ENCODE data around the gene TLR4. TPM values are rescaled to one million over a fixed set of nuclear protein-coding genes. Genes with fewer than 3 reads are reported as not detected.

TLR4 gene
- total and polyA plus RNA-seq, 2 of the 4 experiments (the other 2 are of a cell fraction): under 0.01 TPM; not detected in 1

DNA sequence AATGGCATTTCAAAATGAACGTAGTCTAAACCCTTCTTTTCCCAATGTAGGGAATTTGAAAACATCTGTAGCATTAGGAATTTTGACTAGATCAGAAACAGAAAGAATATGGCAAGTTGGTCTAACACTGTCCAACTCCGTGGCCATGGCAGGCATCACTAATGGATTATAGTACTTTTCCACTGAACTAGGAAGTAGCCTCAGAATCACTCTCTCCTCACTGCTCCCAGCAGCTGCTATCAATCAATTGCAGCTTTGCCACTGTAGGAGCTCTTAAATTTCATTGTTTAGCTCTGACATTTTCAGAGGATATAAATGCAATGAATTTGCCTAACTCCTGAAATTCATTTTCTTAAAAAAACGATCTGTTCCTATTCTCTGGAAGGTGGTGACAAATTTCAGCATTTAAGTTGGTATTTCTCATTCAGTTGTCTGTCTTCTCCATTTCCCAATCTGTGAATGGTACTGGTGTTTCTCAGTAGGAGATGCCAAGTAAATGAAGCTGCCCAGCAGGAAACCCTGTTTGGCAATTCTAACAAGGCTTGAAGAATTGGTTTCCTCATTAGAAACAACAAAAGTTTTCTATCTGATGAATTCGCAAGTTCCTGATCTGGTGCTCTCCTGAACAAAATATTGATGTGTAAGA is 64.7 kb downstream of the TLR4 start:
- BruUV-seq (replicated peaks): no TSS peak
- ATAC-seq (ENCODE audit: low read depth): no peak
- ChIA-PET CTCF (no interaction called here), POLR2A (ENCODE audit: unreplicated experiment) (no interaction called here)
- Histone ChIP-seq H4K5ac (ENCODE audit: low read depth, low read length) (no peak overlapping the region), H3K4ac (ENCODE audit: low read depth, low read length) (no peak overlapping the region), H3K36me3 (ENCODE audit: control insufficient read depth, insufficient read depth, low read length) (no peaks in the 10 kb centered on the region), H3K4me3 (ENCODE audit: insufficient read depth, low read depth, low read length) (no peak overlapping the region), H3K9me3 (ENCODE audit: control insufficient read depth, insufficient read depth, low read length) (peaks cover 7% of the 10 kb centered on the region), H3K79me1 (ENCODE audit: low read depth in 1 of 2, low read length in 2 of 2) (no peaks in the 10 kb centered on the region), H3K4me1 (ENCODE audit: control insufficient read depth, insufficient read depth, low read length) (no peaks in the 10 kb centered on the region), H3K18ac (ENCODE audit: low read depth, low read length) (no peak overlapping the region), H2BK120ac (ENCODE audit: low read depth, low read length) (no peak overlapping the region), H2BK5ac (ENCODE audit: low read depth, low read length, poor library complexity, severe bottlenecking) (no peak overlapping the region), H3K9me1 (ENCODE audit: insufficient read depth, low read length) (no peaks in the 10 kb centered on the region), H2BK15ac (ENCODE audit: low read depth, low read length) (no peak overlapping the region), H2BK20ac (ENCODE audit: low read depth, low read length) (no peak overlapping the region), H2AFZ (replicated peaks; ENCODE audit: low read length, poor library complexity) (no peak overlapping the region), H3K56ac (ENCODE audit: extremely low read depth, insufficient read depth, low read length) (no peak overlapping the region), H4K91ac (ENCODE audit: insufficient read depth, low read depth, low read length) (no peak overlapping the region), H2AK5ac (ENCODE audit: low read depth, low read length) (no peak overlapping the region), H4K20me1 (ENCODE audit: insufficient read depth, low read length) (no peaks in the 10 kb centered on the region), H3K27me3 (ENCODE audit: control insufficient read depth, insufficient read depth, low read length) (no peaks in the 10 kb centered on the region), H3K23ac (ENCODE audit: low read depth, low read length) (no peak overlapping the region), H3K14ac (replicated peaks; ENCODE audit: low read depth, low read length) (no peak overlapping the region), H2AK9ac (replicated peaks; ENCODE audit: low read depth, low read length, poor library complexity) (no peak overlapping the region), H3K27ac (ENCODE audit: insufficient read depth, low read length) (no peak overlapping the region), H3K9ac (ENCODE audit: low read depth, low read length) (no peak overlapping the region), H4K8ac (ENCODE audit: low read depth in 2 of 2, low read length in 2 of 2) (no peak overlapping the region), H3K4me2 (ENCODE audit: low read depth, low read length) (no peak overlapping the region)
- TF ChIP-seq, protein P1, sequence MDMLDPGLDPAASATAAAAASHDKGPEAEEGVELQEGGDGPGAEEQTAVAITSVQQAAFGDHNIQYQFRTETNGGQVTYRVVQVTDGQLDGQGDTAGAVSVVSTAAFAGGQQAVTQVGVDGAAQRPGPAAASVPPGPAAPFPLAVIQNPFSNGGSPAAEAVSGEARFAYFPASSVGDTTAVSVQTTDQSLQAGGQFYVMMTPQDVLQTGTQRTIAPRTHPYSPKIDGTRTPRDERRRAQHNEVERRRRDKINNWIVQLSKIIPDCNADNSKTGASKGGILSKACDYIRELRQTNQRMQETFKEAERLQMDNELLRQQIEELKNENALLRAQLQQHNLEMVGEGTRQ (IDR thresholded peaks at IDR 0.05; ENCODE audit: low read depth, low read length): no peak
- TF ChIP-seq POLR2A (IDR thresholded peaks at IDR 0.05; ENCODE audit: low read depth, low read length): no peak
- no peak for TF ChIP-seq SMC3 (IDR thresholded peaks at IDR 0.05; ENCODE audit: low read depth, low read length)
- TF ChIP-seq, protein P2, sequence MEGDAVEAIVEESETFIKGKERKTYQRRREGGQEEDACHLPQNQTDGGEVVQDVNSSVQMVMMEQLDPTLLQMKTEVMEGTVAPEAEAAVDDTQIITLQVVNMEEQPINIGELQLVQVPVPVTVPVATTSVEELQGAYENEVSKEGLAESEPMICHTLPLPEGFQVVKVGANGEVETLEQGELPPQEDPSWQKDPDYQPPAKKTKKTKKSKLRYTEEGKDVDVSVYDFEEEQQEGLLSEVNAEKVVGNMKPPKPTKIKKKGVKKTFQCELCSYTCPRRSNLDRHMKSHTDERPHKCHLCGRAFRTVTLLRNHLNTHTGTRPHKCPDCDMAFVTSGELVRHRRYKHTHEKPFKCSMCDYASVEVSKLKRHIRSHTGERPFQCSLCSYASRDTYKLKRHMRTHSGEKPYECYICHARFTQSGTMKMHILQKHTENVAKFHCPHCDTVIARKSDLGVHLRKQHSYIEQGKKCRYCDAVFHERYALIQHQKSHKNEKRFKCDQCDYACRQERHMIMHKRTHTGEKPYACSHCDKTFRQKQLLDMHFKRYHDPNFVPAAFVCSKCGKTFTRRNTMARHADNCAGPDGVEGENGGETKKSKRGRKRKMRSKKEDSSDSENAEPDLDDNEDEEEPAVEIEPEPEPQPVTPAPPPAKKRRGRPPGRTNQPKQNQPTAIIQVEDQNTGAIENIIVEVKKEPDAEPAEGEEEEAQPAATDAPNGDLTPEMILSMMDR (conservative IDR thresholded peaks at IDR 0.05; ENCODE audit: low read depth, low read length): no peak
- no peak for TF ChIP-seq NFE2L2 (IDR thresholded peaks at IDR 0.05; ENCODE audit: low read depth, low read length)
- TF ChIP-seq MXI1 (IDR thresholded peaks at IDR 0.05; ENCODE audit: borderline replicate concordance, low read depth, low read length): no peak
- TF ChIP-seq CHD1 (IDR thresholded peaks at IDR 0.05; ENCODE audit: low read depth, low read length): no peak
- no peak for TF ChIP-seq BHLHE40 (IDR thresholded peaks at IDR 0.05; ENCODE audit: low read depth, low read length)
- dilution Hi-C loops (cut with HindIII; ENCODE audit: low sequenced_read_pairs, unreplicated experiment): no loop called here
- intact Hi-C loops (cut with micrococcal nuclease): no loop called here
- in situ Hi-C loops (cut with MboI; ENCODE audit: low sequenced_read_pairs): no loop called here
- no CpG with 5 or more reads among the region's 4 CpGs for WGBS, 2 experiments (ENCODE audit: extremely low coverage in 2 of 2, insufficient read length in 1 of 2)
- no peak for DNase-seq
